Type B pancreatic cell (in vitro differentiated cells): ENCODE measurements around the gene RNF8. TPM values are rescaled to one million over a fixed set of nuclear protein-coding genes. Genes with fewer than 3 reads are reported as not detected.
A peak's percentile ranks its signal among the peaks of the same experiment; 100 is the strongest.

ENCODE experiments used
- DNase-seq: peaks from one replicate; pipeline ENCODE4 v3.0.0; 2021; ENCODE audit warnings: mixed read lengths; ENCODE audit not compliant: unreplicated experiment; ENCODE audit errors: extremely low spot score
- H3K27ac Mint-ChIP-seq: 2 replicates; pipeline ENCODE4 v1.8.0; 2021; ENCODE audit warnings: mild to moderate bottlenecking, mixed read lengths
- H3K27me3 Mint-ChIP-seq: 2 replicates; pipeline ENCODE4 v1.8.0; 2021; ENCODE audit warnings: mixed read lengths
- H3K36me3 Mint-ChIP-seq: 2 replicates; pipeline ENCODE4 v1.8.0; 2021; ENCODE audit warnings: mixed read lengths
- H3K4me1 Mint-ChIP-seq: one replicate; pipeline ENCODE4 v1.8.0; 2021; ENCODE audit warnings: mixed read lengths; ENCODE audit not compliant: unreplicated experiment
- H3K4me3 Mint-ChIP-seq: 2 replicates; pipeline ENCODE4 v1.8.0; 2021; ENCODE audit warnings: mild to moderate bottlenecking, mixed read lengths
- H3K9me3 Mint-ChIP-seq: 2 replicates; pipeline ENCODE4 v1.8.0; 2021; ENCODE audit warnings: mixed read lengths
- CTCF ChIP-seq: fragments of 200-600 bp; sonication (generic); conservative IDR thresholded peaks from 2 replicates; pipeline ENCODE4 v1.5.0; 2021; ENCODE audit warnings: antibody characterized with exemption, mild to moderate bottlenecking
- total RNA-seq: library from RNA; stranded (reverse); gene quantifications from 2 replicates; pipeline ENCODE4 v1.2.1, GENCODE V29; 2021; ENCODE audit warnings: low replicate concordance

The RNF8 gene
- total RNA-seq, 1 donor from 2014 or later: 38.6 TPM

- no peaks in the 10 kb centered on the region for H3K27me3 Mint-ChIP-seq
- DNase-seq: no peak
- no peaks in the 10 kb centered on the region for H3K9me3 Mint-ChIP-seq
- H3K36me3 Mint-ChIP-seq: peaks cover 17% of the 10 kb centered on the region
- TF ChIP-seq CTCF: no peak
- no peak overlapping the region for H3K4me3 Mint-ChIP-seq
- peaks cover 18% of the 10 kb centered on the region for H3K4me1 Mint-ChIP-seq
- H3K27ac Mint-ChIP-seq: no peak overlapping the region
Observed at GRCh38 chr6:37319156-37319555, 34.6 kb upstream of the RNF8 start.

- TF ChIP-seq CTCF: no peak
- H3K9me3 Mint-ChIP-seq: no peaks in the 10 kb centered on the region
- H3K27me3 Mint-ChIP-seq: no peaks in the 10 kb centered on the region
- no peak for DNase-seq
- H3K4me1 Mint-ChIP-seq: peaks cover 18% of the 10 kb centered on the region
- peak overlapping the region; percentile 70 for H3K4me3 Mint-ChIP-seq
- peaks cover 17% of the 10 kb centered on the region for H3K36me3 Mint-ChIP-seq
- no peak overlapping the region for H3K27ac Mint-ChIP-seq
Observed at GRCh38 chr6:37319856-37320480, 33.8 kb upstream of the RNF8 start.

- Mint-ChIP-seq H3K36me3 (peaks cover 20% of the 10 kb centered on the region), H3K27ac (no peak overlapping the region), H3K27me3 (no peaks in the 10 kb centered on the region), H3K4me3 (no peak overlapping the region), H3K9me3 (no peaks in the 10 kb centered on the region), H3K4me1 (peaks cover 19% of the 10 kb centered on the region)
- no peak for DNase-seq
- no peak for TF ChIP-seq CTCF
Observed at GRCh38 chr6:37320646-37321045, 33.1 kb upstream of the RNF8 start.

GRCh38 chr6:37321101-37321500 is 32.7 kb upstream of the RNF8 start:
- no peak overlapping the region for H3K4me3 Mint-ChIP-seq
- no peaks in the 10 kb centered on the region for H3K27me3 Mint-ChIP-seq
- no peak overlapping the region for H3K27ac Mint-ChIP-seq
- TF ChIP-seq CTCF: no peak
- DNase-seq: no peak
- H3K36me3 Mint-ChIP-seq: peaks cover 24% of the 10 kb centered on the region
- H3K4me1 Mint-ChIP-seq: peaks cover 22% of the 10 kb centered on the region
- H3K9me3 Mint-ChIP-seq: no peaks in the 10 kb centered on the region

GRCh38 chr6:37321516-37322415 is 32.0 kb upstream of the RNF8 start:
- Mint-ChIP-seq H3K4me1 (peaks cover 22% of the 10 kb centered on the region), H3K4me3 (no peak overlapping the region), H3K9me3 (no peaks in the 10 kb centered on the region), H3K27ac (peak overlapping the region; percentile 67), H3K27me3 (no peaks in the 10 kb centered on the region), H3K36me3 (peaks cover 25% of the 10 kb centered on the region)
- TF ChIP-seq CTCF: no peak
- no peak for DNase-seq
